Testis (tissue), 2 donors: Measurements from ENCODE around the gene SLC25A39.

Experiments used
- CTCF ChIP-seq, 3 experiments: fragments of 450-650 bp in 2 of 3; fragments of 200-600 bp in 1 of 3; sonication (generic) in 1 of 3; IDR thresholded peaks; one replicate each; pipeline ENCODE4 v1.5.1; 2016 to 2019; ENCODE audit warnings: antibody characterized with exemption in 3 of 3, mild to moderate bottlenecking in 2 of 3, moderate library complexity in 1 of 3
- POLR2A ChIP-seq: fragments of 450-650 bp; IDR thresholded peaks from one replicate; pipeline ENCODE4 v1.6.1; 2017; ENCODE audit warnings: antibody characterized with exemption, mild to moderate bottlenecking, moderate library complexity

- no peak for TF ChIP-seq CTCF (IDR thresholded peaks at IDR 0.05)
- no peak for TF ChIP-seq POLR2A
These were observed 42.4 kb downstream of the SLC25A39 start for GRCh38 chr17:44282264-44282663.
